ENCODE measurements around the gene KRT7. TPM values are rescaled to one million over a fixed set of nuclear protein-coding genes. Genes with fewer than 3 reads are reported as not detected.

The KRT7 gene
- total and polyA plus RNA-seq, 2 donors (not counting 3 experiments of a cell fraction or from before 2014, with no cell fraction given) = 120 to 293 TPM

DNA sequence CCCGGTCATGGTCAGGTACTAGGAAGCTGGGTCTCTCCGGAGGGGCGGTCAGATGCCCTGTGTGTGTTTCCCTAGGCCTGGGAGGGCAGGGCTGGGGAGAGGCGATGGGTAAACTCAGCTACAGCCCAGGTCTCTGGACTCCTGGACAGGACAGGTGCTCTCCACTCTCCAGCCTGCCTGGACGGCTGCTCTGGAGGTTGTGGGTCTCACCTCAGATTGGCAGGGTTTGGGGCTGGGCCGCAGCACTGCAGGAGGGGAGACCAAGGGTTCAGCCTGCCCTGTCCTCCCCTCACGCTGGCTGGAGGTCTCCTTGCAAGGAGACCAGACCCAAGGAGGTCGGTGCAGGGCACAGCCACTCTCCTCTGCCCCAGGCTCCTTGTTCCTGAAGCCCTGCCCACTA lies 49.1 kb upstream of the KRT7 start:
- FAIRE-seq (no peak), DNase-seq (ENCODE audit: low read depth, low spot score) (no peak)
- ChIA-PET CTCF (interaction anchor here (1.1 to 12.0 kb wide), 6 partner anchors 8 to 95 kb away, joined by 3 to 138 read pairs (median 6); partner anchors contain the start of gene KRT80), POLR2A (interaction anchor here (0.8 kb wide), 1 partner anchor 66 kb away, joined by 3 read pairs; no protein-coding TSS in a partner anchor)
- dilution Hi-C loops (cut with MboI; ENCODE audit: extremely low pct_ligation_motif_present, low sequenced_read_pairs) (no loop called here), intact Hi-C loops (cut with micrococcal nuclease) (loop anchor here (1.0 kb wide), 1 partner anchor 8 kb away; the partner anchor contains the start of gene KRT80)
- Histone ChIP-seq H3K9me3 (replicated peaks; ENCODE audit: control insufficient read depth, insufficient read depth, low read length) (no peaks in the 10 kb centered on the region), H4K20me1 (replicated peaks; ENCODE audit: control insufficient read depth, extremely low read depth, insufficient read depth, low read length) (no peaks in the 10 kb centered on the region), H3K36me3 (ENCODE audit: control insufficient read depth in 2 of 2, extremely low read depth in 1 of 2, insufficient read depth in 2 of 2, low read length in 2 of 2) (no peaks in the 10 kb centered on the region), H3K4me2 (ENCODE audit: insufficient read depth, low read length) (no peak overlapping the region), H3K79me2 (ENCODE audit: control insufficient read depth, insufficient read depth, low read length) (no peaks in the 10 kb centered on the region), H3K9ac (replicated peaks; ENCODE audit: extremely low read depth, insufficient read depth, low read length) (no peak overlapping the region), H3K27me3 (ENCODE audit: control insufficient read depth in 2 of 2, insufficient read depth in 2 of 2, low read length in 2 of 2) (no peaks in the 10 kb centered on the region), H3K4me1 (ENCODE audit: control insufficient read depth, extremely low read depth, insufficient read depth, low read length) (peaks cover 47% of the 10 kb centered on the region), H3K4me3 (replicated peaks in 1 of 3; ENCODE audit: insufficient read depth in 1 of 3, low read depth in 1 of 3, low read length in 3 of 3) (no peak overlapping the region), H2AFZ (ENCODE audit: low read depth, low read length) (no peak overlapping the region), H3K9me1 (replicated peaks; ENCODE audit: control insufficient read depth, extremely low read depth, insufficient read depth, low read length) (no peaks in the 10 kb centered on the region), H3K27ac (ENCODE audit: insufficient read depth, low read depth, low read length) (peak overlapping the region; percentile 79)
- TF ChIP-seq, protein P1, sequence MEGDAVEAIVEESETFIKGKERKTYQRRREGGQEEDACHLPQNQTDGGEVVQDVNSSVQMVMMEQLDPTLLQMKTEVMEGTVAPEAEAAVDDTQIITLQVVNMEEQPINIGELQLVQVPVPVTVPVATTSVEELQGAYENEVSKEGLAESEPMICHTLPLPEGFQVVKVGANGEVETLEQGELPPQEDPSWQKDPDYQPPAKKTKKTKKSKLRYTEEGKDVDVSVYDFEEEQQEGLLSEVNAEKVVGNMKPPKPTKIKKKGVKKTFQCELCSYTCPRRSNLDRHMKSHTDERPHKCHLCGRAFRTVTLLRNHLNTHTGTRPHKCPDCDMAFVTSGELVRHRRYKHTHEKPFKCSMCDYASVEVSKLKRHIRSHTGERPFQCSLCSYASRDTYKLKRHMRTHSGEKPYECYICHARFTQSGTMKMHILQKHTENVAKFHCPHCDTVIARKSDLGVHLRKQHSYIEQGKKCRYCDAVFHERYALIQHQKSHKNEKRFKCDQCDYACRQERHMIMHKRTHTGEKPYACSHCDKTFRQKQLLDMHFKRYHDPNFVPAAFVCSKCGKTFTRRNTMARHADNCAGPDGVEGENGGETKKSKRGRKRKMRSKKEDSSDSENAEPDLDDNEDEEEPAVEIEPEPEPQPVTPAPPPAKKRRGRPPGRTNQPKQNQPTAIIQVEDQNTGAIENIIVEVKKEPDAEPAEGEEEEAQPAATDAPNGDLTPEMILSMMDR (IDR thresholded peaks at IDR 0.05; ENCODE audit: extremely low read depth in 1 of 2, insufficient read depth in 1 of 2, low read depth in 1 of 2, low read length in 2 of 2) = no peak
- no peak for TF ChIP-seq FOS (IDR thresholded peaks at IDR 0.05; ENCODE audit: borderline replicate concordance, insufficient read depth, low read length)
- no TSS peak for BruUV-seq (replicated peaks)

DNA sequence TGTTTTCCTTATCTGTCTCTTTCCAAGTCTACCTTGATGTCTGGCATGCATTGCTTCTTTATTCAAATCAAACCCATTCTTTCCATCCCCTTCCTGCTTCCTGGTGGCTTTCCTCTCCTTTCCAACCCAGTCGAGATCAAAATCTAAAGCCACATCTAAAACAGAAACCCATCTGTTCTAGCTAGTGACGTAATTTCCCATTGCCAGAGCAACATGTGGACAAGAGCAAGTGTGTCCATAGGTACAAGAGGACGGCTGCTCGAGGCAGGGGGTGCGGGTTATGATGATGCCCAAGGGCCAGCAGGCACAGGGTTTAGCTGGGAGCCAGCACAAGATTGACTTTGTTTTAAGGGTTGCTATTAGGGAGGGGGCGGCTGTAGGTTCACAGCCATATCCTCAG lies 48.2 kb upstream of the KRT7 start:
- no peak overlapping the region for H2AFZ ChIP-seq (ENCODE audit: low read depth, low read length)
- BruUV-seq (replicated peaks) = no TSS peak
- ChIA-PET POLR2A (no interaction called here), CTCF (interaction anchor here (1.0 to 12.0 kb wide), 5 partner anchors 8 to 95 kb away, joined by 3 to 138 read pairs (median 3); no protein-coding TSS in a partner anchor)
- H3K4me2 ChIP-seq (ENCODE audit: insufficient read depth, low read length) = peak overlapping the region; percentile 15
- TF ChIP-seq JUN (IDR thresholded peaks at IDR 0.05; ENCODE audit: borderline replicate concordance, insufficient read depth, insufficient read length, low read depth) (peak; percentile 49), MYC (IDR thresholded peaks at IDR 0.05; ENCODE audit: low read depth, low read length) (no peak), MAX (IDR thresholded peaks at IDR 0.05; ENCODE audit: insufficient read depth, insufficient read length) (peak; percentile 54), EZH2 (IDR thresholded peaks at IDR 0.05; ENCODE audit: borderline replicate concordance, low read depth, low read length, severe bottlenecking) (no peak), FOS (IDR thresholded peaks at IDR 0.05; ENCODE audit: borderline replicate concordance, insufficient read depth, low read length) (no peak), GATA2 (IDR thresholded peaks at IDR 0.05; ENCODE audit: insufficient read depth, insufficient read length, low read depth, low read length) (peak; percentile 74)
- TF ChIP-seq, protein P1 (IDR thresholded peaks at IDR 0.05; ENCODE audit: extremely low read depth in 1 of 2, insufficient read depth in 1 of 2, low read depth in 1 of 2, low read length in 2 of 2) = no peak
- dilution Hi-C loops (cut with MboI; ENCODE audit: extremely low pct_ligation_motif_present, low sequenced_read_pairs) (no loop called here), intact Hi-C loops (cut with micrococcal nuclease) (loop anchor here (1.0 kb wide), 1 partner anchor 7 kb away; the partner anchor contains the start of gene KRT80)
- H3K4me1 ChIP-seq (ENCODE audit: control insufficient read depth, extremely low read depth, insufficient read depth, low read length) = peaks cover 53% of the 10 kb centered on the region
- DNase-seq (ENCODE audit: low read depth, low spot score) = peak; percentile 67
- H3K27me3 ChIP-seq (ENCODE audit: control insufficient read depth in 2 of 2, insufficient read depth in 2 of 2, low read length in 2 of 2) = no peaks in the 10 kb centered on the region
- no peaks in the 10 kb centered on the region for H3K79me2 ChIP-seq (ENCODE audit: control insufficient read depth, insufficient read depth, low read length)
- peak; percentile 81 for FAIRE-seq
- H3K27ac ChIP-seq (ENCODE audit: insufficient read depth, low read depth, low read length) = peak overlapping the region; percentile 79
- no peaks in the 10 kb centered on the region for H4K20me1 ChIP-seq (replicated peaks; ENCODE audit: control insufficient read depth, extremely low read depth, insufficient read depth, low read length)
- H3K4me3 ChIP-seq (replicated peaks in 1 of 3; ENCODE audit: insufficient read depth in 1 of 3, low read depth in 1 of 3, low read length in 3 of 3) = no peak overlapping the region
- no peaks in the 10 kb centered on the region for H3K9me3 ChIP-seq (replicated peaks; ENCODE audit: control insufficient read depth, insufficient read depth, low read length)
- H3K36me3 ChIP-seq (ENCODE audit: control insufficient read depth in 2 of 2, extremely low read depth in 1 of 2, insufficient read depth in 2 of 2, low read length in 2 of 2) = no peaks in the 10 kb centered on the region
- no peak overlapping the region for H3K9ac ChIP-seq (replicated peaks; ENCODE audit: extremely low read depth, insufficient read depth, low read length)
- no peaks in the 10 kb centered on the region for H3K9me1 ChIP-seq (replicated peaks; ENCODE audit: control insufficient read depth, extremely low read depth, insufficient read depth, low read length)
